HG02852 (cell line): ENCODE data around the gene LAMA1.

Source experiments
- ATAC-seq: cut with Tn5 transposase; IDR thresholded peaks from one replicate; pipeline ENCODE4 v1.9.1; 2021; ENCODE audit warnings: mild to moderate bottlenecking, moderate library complexity; ENCODE audit not compliant: unreplicated experiment

Gene LAMA1

GRCh38 chr18:7062811-7063210, 54.8 kb downstream of the LAMA1 start:
- ATAC-seq = no peak

GRCh38 chr18:7062236-7062635, 55.4 kb downstream of the LAMA1 start:
- no peak for ATAC-seq

- no peak for ATAC-seq
Measured at GRCh38 chr18:7059276-7059675, 58.3 kb downstream of the LAMA1 start.

GRCh38 chr18:7056026-7056425, 61.6 kb downstream of the LAMA1 start:
- no peak for ATAC-seq

DNA sequence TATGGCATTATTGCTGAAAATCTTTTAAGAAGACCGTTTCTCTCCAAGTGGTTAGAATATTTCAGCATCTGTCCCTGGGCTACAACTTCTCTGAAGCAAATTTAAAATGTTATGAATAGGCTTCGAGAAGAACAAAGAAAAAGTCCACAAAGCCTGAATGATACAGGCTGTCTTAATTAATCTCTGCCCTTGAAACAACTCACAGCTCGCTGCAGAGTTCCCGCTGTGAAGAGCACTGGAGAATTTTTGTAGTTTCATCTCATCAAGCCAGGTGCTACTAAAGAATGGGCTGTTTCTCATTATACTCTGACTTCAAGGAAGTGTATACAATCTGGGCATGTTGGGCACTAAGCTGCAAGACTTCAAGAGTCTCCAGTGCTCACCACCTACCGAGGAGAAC, 67.6 kb downstream of the LAMA1 start:
- ATAC-seq = no peak

DNA sequence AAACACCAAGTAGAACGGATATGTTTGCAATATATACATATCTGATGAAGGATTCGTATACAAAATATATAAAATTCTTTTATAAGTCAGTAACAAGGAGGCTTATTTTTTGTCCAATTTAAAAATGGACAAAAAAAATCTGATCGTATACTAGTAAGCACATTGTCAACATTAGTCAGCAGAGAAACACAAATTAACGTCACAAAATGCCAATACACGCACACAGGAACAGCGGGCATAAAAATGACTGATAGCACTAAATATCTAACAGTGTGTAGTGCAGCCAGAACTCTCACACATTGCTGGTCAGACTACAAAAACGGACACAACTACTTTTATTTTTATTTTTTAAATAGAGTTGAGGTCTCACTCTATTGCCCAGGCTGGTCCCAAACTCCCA, 69.5 kb downstream of the LAMA1 start:
- ATAC-seq = no peak

DNA sequence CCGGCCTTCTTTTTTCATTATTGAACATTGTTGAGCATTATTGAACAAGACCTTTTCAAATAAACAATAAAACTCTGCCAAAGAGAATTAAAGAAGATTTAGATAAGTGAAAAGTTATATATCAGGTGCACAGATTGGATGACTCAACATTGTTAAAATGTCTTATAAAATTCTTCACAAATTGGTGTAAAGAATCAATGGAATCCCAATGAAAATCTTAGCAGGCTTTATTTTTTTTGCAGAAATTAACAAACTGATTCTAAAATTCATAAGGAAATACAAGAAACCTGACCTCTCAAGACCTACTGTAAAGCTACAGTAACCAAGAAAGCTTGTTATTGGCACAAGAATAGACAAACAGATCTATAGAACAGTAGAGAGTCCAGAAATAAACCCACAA, 70.3 kb downstream of the LAMA1 start:
- no peak for ATAC-seq

DNA sequence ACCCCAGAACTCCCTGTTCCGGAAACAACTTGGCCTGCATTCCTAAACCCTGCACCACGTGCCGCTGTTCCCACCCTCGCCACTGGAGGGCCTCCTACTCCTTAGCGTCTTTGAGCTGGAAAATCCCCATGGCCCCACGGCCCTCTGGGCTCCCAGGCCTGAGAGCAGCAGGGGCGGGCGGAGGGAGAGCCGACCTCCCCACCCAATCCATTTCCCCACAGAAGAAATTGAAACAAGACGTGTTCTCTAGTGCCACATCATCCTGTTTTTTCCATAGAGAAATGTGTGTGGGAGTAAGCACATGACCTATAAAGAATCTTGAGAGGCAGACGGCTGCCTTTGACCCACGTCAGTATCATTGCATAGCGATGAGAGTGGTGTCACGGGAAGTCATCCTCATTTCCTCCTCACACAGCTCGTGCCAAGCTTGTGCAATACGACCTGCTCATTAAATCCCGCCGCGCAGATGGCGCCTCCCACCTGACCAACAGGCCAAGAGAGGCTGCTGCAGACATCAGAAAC, 79.2 kb downstream of the LAMA1 start:
- ATAC-seq = no peak

- no peak for ATAC-seq
Measured at GRCh38 chr18:7037470-7037869, 80.1 kb downstream of the LAMA1 start.

GRCh38 chr18:7035807-7036206, 81.8 kb downstream of the LAMA1 start:
- no peak for ATAC-seq

GRCh38 chr18:7034924-7035323, 82.7 kb downstream of the LAMA1 start:
- ATAC-seq = no peak

- no peak for ATAC-seq
Measured at GRCh38 chr18:7032537-7032936, 85.1 kb downstream of the LAMA1 start.

- no peak for ATAC-seq
Measured at GRCh38 chr18:7028625-7029024, 89.0 kb downstream of the LAMA1 start.

GRCh38 chr18:7025194-7025593, 92.4 kb downstream of the LAMA1 start:
- no peak for ATAC-seq

DNA sequence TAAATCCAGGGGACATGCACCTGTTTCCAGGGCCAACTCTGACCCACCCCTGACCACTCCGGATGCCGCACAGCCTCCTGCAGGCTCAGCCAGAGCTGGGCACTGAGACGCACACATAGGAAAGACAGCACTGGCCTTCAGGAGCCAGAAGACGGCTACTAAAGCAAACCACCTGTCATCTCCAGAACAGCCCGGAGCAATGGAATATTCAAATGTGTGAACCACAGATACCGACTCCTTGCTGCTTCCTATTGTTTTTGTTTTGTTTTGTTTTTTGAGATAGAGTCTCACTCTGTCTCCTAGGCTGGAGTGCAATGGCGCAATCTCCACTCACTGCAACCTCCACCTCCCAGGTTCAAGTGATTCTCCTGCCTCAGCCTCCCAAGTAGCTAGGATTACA, 94.0 kb downstream of the LAMA1 start:
- no peak for ATAC-seq

DNA sequence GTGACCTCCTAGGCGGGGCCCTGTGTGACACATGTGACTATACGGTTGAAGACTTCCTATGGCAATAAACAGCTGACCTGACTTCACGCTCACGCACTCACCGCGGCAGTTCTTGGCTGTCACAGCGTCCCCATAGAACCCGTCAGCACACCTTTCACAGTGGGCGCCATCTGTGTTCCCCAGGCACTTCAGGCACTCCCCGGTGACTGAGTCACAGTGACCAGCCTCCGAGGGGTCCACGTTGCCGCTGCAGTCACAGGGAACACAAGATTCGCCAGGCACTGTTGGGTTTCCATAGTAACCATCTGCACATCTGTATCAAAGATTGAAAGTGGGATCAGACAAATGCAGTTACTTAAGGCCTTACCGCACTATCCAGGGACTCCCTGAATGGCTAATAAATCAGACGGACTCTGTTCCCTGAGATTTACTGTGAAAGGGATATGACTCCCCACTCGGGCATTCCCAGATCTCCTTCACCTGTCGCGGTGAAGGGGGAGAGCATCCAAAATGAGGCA, 94.5 kb downstream of the LAMA1 start:
- no peak for ATAC-seq

DNA sequence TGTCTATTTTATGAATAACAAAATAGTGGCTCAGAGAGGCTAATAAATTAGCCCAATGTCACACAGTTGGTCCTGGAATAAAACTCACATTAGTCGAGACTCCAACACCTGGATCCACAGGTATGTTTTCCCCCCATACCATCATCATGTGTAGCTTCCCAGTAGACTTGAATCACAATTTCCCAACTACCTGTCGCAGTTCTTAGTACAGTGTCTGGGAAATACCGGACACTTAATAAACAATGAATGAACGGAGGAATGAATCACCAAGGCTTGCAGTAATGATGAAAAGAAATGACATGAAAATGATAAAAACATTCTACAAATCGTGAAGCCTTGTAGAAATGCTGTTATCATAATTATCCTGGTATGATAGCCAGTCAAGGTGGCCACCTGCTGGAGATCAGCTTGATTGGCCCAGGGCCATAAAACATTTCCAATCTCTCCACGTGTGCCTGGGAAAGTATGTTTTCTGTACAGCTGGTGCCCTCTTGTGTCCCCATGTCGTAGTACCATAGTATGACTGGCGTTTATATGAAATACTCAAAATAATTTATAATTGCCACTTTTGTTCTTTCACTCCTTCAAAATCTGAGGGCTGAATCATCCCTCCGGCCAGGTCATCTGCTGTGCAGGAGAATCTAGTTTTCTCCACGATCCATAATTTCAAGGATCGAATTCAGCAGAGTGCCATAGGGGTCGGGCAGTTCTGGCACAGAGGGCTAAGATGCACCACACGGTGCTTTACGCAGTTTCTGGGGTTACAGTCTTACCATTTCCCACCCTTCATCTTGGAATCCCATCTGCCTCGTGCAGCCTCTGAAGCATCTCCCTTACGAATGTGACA, 95.4 kb downstream of the LAMA1 start:
- no peak for ATAC-seq

DNA sequence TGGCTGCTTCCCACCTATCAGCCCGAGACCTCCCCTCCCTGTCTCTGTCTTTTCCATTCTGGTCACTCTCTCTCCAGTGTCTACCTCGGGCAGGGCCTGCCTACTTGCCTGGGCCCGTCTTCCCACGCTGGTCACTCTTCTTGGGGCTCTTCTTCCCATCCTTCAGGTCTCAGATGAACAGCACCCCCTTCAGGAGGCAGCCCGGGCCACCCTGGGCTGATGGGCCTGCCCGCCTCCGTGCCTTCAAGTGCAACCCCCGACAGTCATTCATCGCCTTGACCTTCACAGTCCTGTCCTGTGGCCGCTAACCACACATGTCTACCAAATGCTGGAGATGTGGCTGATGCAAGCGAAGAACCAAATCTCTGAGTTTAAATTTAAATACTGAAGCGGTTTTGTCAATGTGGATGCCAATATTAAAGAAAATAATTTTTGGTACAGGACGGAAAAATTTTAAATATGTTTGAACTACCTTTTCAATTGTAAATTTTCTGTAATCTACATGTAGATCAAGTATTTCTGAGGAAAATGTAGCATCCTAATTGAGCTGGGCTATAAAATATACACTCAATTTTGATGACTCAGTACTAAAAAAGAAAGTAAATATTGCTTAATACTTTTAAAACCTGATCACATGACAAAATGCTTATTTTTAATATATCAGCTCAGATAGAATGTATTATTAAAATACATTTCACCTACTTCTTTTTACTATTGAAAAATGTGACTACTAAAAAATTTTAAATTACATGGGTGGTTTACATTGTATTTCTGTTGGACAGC, 96.4 kb downstream of the LAMA1 start:
- no peak for ATAC-seq

GRCh38 chr18:7017013-7017412, 100.6 kb downstream of the LAMA1 start:
- no peak for ATAC-seq

- ATAC-seq = no peak
Measured at GRCh38 chr18:7011142-7011541, 106.5 kb downstream of the LAMA1 start.

DNA sequence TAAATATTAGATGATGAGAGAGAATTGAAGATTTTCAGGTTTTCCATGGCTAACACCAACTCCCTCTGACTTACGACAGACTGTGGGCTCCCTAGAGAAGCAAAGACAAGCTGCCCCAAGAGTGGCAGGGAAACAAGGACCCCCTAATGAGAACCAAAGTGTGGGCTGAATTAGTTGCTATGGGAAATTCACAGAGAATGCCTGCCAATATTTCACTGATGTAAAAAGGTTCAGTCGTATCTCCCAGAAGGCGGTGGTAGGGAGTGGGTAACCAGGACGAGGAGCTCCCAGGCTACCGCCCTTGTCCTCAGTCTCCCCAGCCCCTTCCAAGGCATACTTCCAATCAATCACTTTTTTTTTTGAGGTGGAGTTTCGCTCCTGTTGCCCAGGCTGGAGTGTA, 113.6 kb downstream of the LAMA1 start:
- no peak for ATAC-seq

DNA sequence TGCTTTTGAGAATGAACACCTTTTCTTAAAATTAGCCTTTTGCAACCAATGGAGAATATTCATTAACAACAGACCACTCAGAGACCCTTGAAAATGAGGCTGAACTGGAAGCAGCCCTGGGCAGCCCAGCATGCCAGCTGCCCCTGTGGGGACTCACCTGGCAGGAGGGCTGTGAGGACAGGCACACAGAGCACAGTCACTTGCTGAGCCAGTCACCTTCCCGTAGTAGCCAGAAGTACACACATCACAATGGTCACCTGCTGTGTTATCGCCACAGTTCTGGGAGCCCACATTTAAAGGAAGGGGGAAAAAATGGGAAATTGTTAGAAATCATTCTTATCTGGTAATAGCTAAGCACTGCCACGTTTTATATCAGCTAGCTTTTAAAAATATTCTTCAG, 115.5 kb downstream of the LAMA1 start:
- ATAC-seq = no peak
